Breast epithelium (tissue), 4 donors: ENCODE measurements around the gene CCL14. TPM values are rescaled to one million over a fixed set of nuclear protein-coding genes. Genes with fewer than 3 reads are reported as not detected.

Source experiments
- DNase-seq, 2 donors: peaks; one replicate each; pipeline ENCODE4 v3.0.0-alpha.2; 2019; ENCODE audit warnings: low spot score in 2 of 2
- H3K27ac ChIP-seq, 2 donors: fragments of 200-600 bp; sonication (generic) in 1 of 2; one replicate each; pipeline ENCODE4 v1.5.1; 2016 to 2019; ENCODE audit warnings: mild to moderate bottlenecking in 1 of 2
- H3K27me3 ChIP-seq, 2 donors: fragments of 200-600 bp; sonication (generic) in 1 of 2; one replicate each; pipeline versions ENCODE4 v1.5.1 to v1.6.0; 2017 to 2019; ENCODE audit warnings: control low read depth in 1 of 2, mild to moderate bottlenecking in 1 of 2
- H3K36me3 ChIP-seq: fragments of 200-600 bp; one replicate; pipeline ENCODE4 v1.5.1; 2019
- H3K4me1 ChIP-seq, 2 donors: fragments of 200-600 bp; sonication (generic); one replicate each; pipeline ENCODE4 v1.5.1; 2016 to 2019; ENCODE audit warnings: control low read depth in 1 of 2
- H3K4me3 ChIP-seq, 3 donors: fragments of 200-600 bp; sonication (generic); 1 replicate in 2 of 3; 2 replicates in 1 of 3; pipeline ENCODE4 v1.5.1; 2016 to 2019; ENCODE audit warnings: mild to moderate bottlenecking in 3 of 3, moderate library complexity in 2 of 3
- H3K9me3 ChIP-seq, 2 donors: fragments of 200-600 bp; sonication (generic) in 1 of 2; one replicate each; pipeline ENCODE4 v1.5.1; 2016 to 2019; ENCODE audit warnings: control low read depth in 1 of 2
- POLR2A ChIP-seq: fragments of 450-650 bp; IDR thresholded peaks from one replicate; pipeline ENCODE4 v1.6.1; 2016; ENCODE audit warnings: antibody characterized with exemption, mild to moderate bottlenecking, moderate library complexity
- POLR2AphosphoS5 ChIP-seq, 3 donors: sonication (generic); formaldehyde crosslinking; IDR thresholded peaks; one replicate each; pipeline ENCODE4 v1.6.1; 2017; ENCODE audit warnings: antibody characterized with exemption in 3 of 3
- intact Hi-C: fragments of 100-400 bp; cut with DNase I; formaldehyde crosslinking; loops from one replicate; pipeline ENCODE4 v1.15.1; 2023; ENCODE audit warnings: low total_unique reads
- total RNA-seq, 3 donors: library from RNA; depleted of rRNA; stranded (reverse); fragments of >200 nt; gene quantifications; one replicate each; pipeline ENCODE4 v1.1.0, GENCODE V29; 2016
- TF ChIP-seq, protein P1 (sequence below), 3 donors: fragments of 450-650 bp; IDR thresholded peaks; one replicate each; pipeline ENCODE4 v1.5.1; 2016 to 2017; ENCODE audit warnings: antibody characterized with exemption in 3 of 3, mild to moderate bottlenecking in 3 of 3, moderate library complexity in 3 of 3

Gene CCL14
- total RNA-seq, 3 donors from 2014 or later = 12.4 to 54.1 (median 31.5) TPM

DNA sequence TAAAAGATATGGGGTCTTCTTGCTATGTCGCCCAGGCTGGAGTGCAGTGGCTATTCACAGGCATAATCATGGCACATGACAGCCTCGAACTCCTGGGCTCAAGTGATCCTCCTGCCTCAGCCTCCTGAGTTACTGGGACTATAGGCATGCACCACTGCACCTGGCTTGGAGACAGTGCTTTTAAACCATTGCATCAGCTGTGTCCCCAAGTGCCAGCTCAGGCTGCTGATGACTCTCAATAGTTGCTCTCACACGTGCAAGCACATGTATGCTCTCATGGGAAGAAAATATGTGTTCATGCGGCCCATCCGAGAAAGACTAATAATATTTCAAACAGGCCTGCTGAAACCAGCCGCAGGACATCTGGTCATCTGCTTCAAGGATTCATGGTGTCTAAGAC lies 14.0 kb downstream of the CCL14 start:
- no peak for TF ChIP-seq POLR2A
- TF ChIP-seq, protein P1, sequence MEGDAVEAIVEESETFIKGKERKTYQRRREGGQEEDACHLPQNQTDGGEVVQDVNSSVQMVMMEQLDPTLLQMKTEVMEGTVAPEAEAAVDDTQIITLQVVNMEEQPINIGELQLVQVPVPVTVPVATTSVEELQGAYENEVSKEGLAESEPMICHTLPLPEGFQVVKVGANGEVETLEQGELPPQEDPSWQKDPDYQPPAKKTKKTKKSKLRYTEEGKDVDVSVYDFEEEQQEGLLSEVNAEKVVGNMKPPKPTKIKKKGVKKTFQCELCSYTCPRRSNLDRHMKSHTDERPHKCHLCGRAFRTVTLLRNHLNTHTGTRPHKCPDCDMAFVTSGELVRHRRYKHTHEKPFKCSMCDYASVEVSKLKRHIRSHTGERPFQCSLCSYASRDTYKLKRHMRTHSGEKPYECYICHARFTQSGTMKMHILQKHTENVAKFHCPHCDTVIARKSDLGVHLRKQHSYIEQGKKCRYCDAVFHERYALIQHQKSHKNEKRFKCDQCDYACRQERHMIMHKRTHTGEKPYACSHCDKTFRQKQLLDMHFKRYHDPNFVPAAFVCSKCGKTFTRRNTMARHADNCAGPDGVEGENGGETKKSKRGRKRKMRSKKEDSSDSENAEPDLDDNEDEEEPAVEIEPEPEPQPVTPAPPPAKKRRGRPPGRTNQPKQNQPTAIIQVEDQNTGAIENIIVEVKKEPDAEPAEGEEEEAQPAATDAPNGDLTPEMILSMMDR (IDR thresholded peaks at IDR 0.05) = no peak
- no peak for TF ChIP-seq POLR2AphosphoS5 (IDR thresholded peaks at IDR 0.05)

GRCh38 chr17:35972066-35972465 lies 14.5 kb downstream of the CCL14 start:
- no peak overlapping the region for H3K27ac ChIP-seq
- TF ChIP-seq POLR2AphosphoS5 (IDR thresholded peaks at IDR 0.05) (no peak), POLR2A (no peak)
- TF ChIP-seq, protein P1 (IDR thresholded peaks at IDR 0.05) = no peak
- no peak for DNase-seq
- H3K4me1 ChIP-seq = no peaks in the 10 kb centered on the region
- no peak overlapping the region for H3K4me3 ChIP-seq
- no peaks in the 10 kb centered on the region for H3K27me3 ChIP-seq
- intact Hi-C loops = loop anchor here (2.0 kb wide), 1 partner anchor 505 kb away; no protein-coding TSS in a partner anchor
- no peaks in the 10 kb centered on the region for H3K9me3 ChIP-seq
- no peaks in the 10 kb centered on the region for H3K36me3 ChIP-seq

More for the DNA sequence above, 14.0 kb downstream of the CCL14 start:
- Histone ChIP-seq H3K4me3 (no peak overlapping the region), H3K27ac (peak overlapping the region in 1 of 2 donors; percentile 21), H3K4me1 (no peaks in the 10 kb centered on the region), H3K9me3 (no peaks in the 10 kb centered on the region), H3K36me3 (no peaks in the 10 kb centered on the region), H3K27me3 (no peaks in the 10 kb centered on the region)
- no peak for DNase-seq
- intact Hi-C loops = loop anchor here (2.0 kb wide), 1 partner anchor 504 kb away; no protein-coding TSS in a partner anchor

GRCh38 chr17:35969558-35970380 lies 16.8 kb downstream of the CCL14 start:
- Histone ChIP-seq H3K36me3 (no peaks in the 10 kb centered on the region), H3K9me3 (no peaks in the 10 kb centered on the region), H3K4me3 (no peak overlapping the region), H3K4me1 (no peaks in the 10 kb centered on the region), H3K27me3 (no peaks in the 10 kb centered on the region), H3K27ac (no peak overlapping the region)
- no peak for TF ChIP-seq POLR2AphosphoS5 (IDR thresholded peaks at IDR 0.05)
- TF ChIP-seq, protein P1 (IDR thresholded peaks at IDR 0.05) = peak; percentile 43 to 79 (median 77)
- intact Hi-C loops = no loop called here
- DNase-seq = peak; percentile 66 to 74

DNA sequence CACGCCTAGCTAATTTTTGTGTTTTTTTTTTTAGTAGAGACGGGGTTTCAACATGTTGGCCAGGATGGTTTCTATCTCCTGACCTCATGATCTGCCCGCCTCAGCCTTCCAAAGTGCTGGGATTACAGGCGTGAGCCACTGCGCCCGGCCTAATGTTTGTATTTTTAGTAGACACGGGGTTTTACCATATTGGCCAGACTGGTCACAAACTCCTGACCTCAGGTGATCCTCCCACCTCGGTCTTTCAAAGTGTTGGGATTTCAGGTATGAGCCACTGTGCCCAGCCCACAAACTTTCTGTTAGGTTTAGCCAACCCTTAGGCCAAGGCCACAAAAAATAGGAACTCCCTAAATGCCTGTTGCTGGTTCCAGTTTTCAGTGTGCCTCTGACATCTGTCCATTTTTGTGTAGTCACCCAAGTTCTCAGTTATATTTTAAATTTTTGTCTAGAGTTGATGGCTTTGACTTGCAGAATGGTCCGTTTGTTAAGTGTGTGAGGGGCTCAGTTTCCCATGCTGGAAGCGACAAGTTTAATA lies 17.9 kb downstream of the CCL14 start:
- no peaks in the 10 kb centered on the region for H3K9me3 ChIP-seq
- no peak overlapping the region for H3K4me3 ChIP-seq
- no peak overlapping the region for H3K27ac ChIP-seq
- H3K27me3 ChIP-seq = no peaks in the 10 kb centered on the region
- TF ChIP-seq, protein P1 (IDR thresholded peaks at IDR 0.05) = no peak
- no peak for TF ChIP-seq POLR2AphosphoS5 (IDR thresholded peaks at IDR 0.05)
- no peak for TF ChIP-seq POLR2A
- intact Hi-C loops = no loop called here
- H3K36me3 ChIP-seq = no peaks in the 10 kb centered on the region
- no peaks in the 10 kb centered on the region for H3K4me1 ChIP-seq
- DNase-seq = no peak

DNA sequence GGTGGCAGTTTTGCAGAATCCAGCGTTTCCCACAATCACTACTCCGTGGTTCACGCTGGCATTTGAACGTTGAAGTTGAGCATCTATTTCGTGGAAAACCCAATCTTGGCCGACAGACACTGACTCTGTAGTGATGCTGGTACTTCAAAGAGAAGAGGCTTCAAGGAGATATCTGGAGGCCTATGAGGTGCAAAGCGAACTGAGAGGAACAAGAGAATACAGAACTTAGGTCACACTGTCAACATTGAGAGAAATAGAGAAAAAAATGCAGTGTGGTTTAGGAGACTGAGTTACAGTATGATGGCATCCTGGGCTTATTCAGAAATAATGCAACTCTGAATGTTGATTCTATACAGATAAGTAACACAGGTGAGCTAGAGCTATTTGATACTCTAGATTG lies 21.3 kb downstream of the CCL14 start:
- Histone ChIP-seq H3K27ac (no peak overlapping the region), H3K27me3 (no peaks in the 10 kb centered on the region), H3K36me3 (no peaks in the 10 kb centered on the region), H3K9me3 (no peaks in the 10 kb centered on the region), H3K4me3 (no peak overlapping the region), H3K4me1 (no peaks in the 10 kb centered on the region)
- no peak for DNase-seq
- intact Hi-C loops = no loop called here
- TF ChIP-seq POLR2A (no peak), POLR2AphosphoS5 (IDR thresholded peaks at IDR 0.05) (no peak)
- TF ChIP-seq, protein P1 (IDR thresholded peaks at IDR 0.05) = no peak
